Naive thymus-derived CD4-positive, alpha-beta T cell (primary cell): ENCODE data around the gene ANXA4. TPM values are rescaled to one million over a fixed set of nuclear protein-coding genes. Genes with fewer than 3 reads are reported as not detected.
A peak's percentile ranks its signal among the peaks of the same experiment; 100 is the strongest.

ENCODE experiments used
- ATAC-seq: fragments of 150-1000 bp; cut with Tn5 transposase; 2 replicates; pipeline ENCODE4 v1.10.0; 2021; ENCODE audit warnings: mild to moderate bottlenecking, moderate library complexity
- CTCF ChIA-PET: fragments of 350-600 bp; sonication (Branson Sonifier 250); formaldehyde crosslinking; loops from one replicate; lab custom pipeline; 2021; ENCODE audit warnings: antibody characterized with exemption; lab: Charles Lee
- POLR2A ChIA-PET: fragments of 350-600 bp; sonication (Branson Sonifier 250); formaldehyde crosslinking; loops from one replicate; lab custom pipeline; 2021; ENCODE audit warnings: antibody characterized with exemption, inconsistent platforms; lab: Charles Lee
- DNase-seq, 9 donors: peaks; one replicate each; pipeline versions ENCODE4 v3.0.0 to v3.0.0-alpha.2; 2020 to 2022; ENCODE audit warnings: mixed read lengths in 1 of 9
- H3K27ac ChIP-seq: one replicate; pipeline ENCODE4 v1.7.0; 2013; ENCODE audit warnings: mild to moderate bottlenecking, low read depth, low read length, moderate library complexity
- H3K27me3 ChIP-seq, 2 donors: one replicate each; pipeline ENCODE4 v1.7.0; 2013; ENCODE audit warnings: low read length in 2 of 2, mild to moderate bottlenecking in 2 of 2, moderate library complexity in 2 of 2; ENCODE audit not compliant: control insufficient read depth in 2 of 2, insufficient read depth in 2 of 2
- H3K36me3 ChIP-seq, 3 experiments: 1 replicate in 2 of 3; 2 replicates in 1 of 3; pipeline ENCODE4 v1.7.0; 2013; ENCODE audit warnings: low read length in 3 of 3, mild to moderate bottlenecking in 3 of 3, moderate library complexity in 1 of 3; ENCODE audit not compliant: insufficient read depth in 3 of 3, control insufficient read depth in 2 of 3
- H3K4me1 ChIP-seq, 2 donors: one replicate each; pipeline ENCODE4 v1.7.0; 2013; ENCODE audit warnings: low read length in 2 of 2, mild to moderate bottlenecking in 2 of 2, moderate library complexity in 1 of 2; ENCODE audit not compliant: control insufficient read depth in 2 of 2, insufficient read depth in 2 of 2
- H3K4me3 ChIP-seq: 2 replicates; pipeline ENCODE4 v1.7.0; 2013; ENCODE audit warnings: mild to moderate bottlenecking, low read length
- H3K9me3 ChIP-seq, 3 experiments: 1 replicate in 2 of 3; 2 replicates in 1 of 3; pipeline ENCODE4 v1.7.0; 2013; ENCODE audit warnings: low read length in 3 of 3; ENCODE audit not compliant: control insufficient read depth in 2 of 3
- H3K27ac Mint-ChIP-seq, 9 donors: one replicate each; pipeline ENCODE4 v1.8.0; 2020 to 2022; ENCODE audit warnings: mixed read lengths in 9 of 9, mild to moderate bottlenecking in 8 of 9, moderate library complexity in 5 of 9, inconsistent platforms in 2 of 9
- H3K27me3 Mint-ChIP-seq, 5 donors: one replicate each; pipeline ENCODE4 v1.8.0; 2021 to 2022; ENCODE audit warnings: mixed read lengths in 5 of 5, mild to moderate bottlenecking in 1 of 5
- H3K36me3 Mint-ChIP-seq, 5 donors: one replicate each; pipeline ENCODE4 v1.8.0; 2020 to 2022; ENCODE audit warnings: mixed read lengths in 5 of 5, mild to moderate bottlenecking in 3 of 5, inconsistent platforms in 1 of 5
- H3K4me1 Mint-ChIP-seq, 7 donors: one replicate each; pipeline ENCODE4 v1.8.0; 2020 to 2022; ENCODE audit warnings: mixed read lengths in 7 of 7, mild to moderate bottlenecking in 3 of 7, inconsistent platforms in 1 of 7
- H3K4me3 Mint-ChIP-seq, 10 donors: one replicate each; pipeline ENCODE4 v1.8.0; 2020 to 2022; ENCODE audit warnings: mild to moderate bottlenecking in 10 of 10, mixed read lengths in 10 of 10, moderate library complexity in 6 of 10, inconsistent platforms in 2 of 10
- H3K9me3 Mint-ChIP-seq, 11 donors: one replicate each; pipeline ENCODE4 v1.8.0; 2020 to 2022; ENCODE audit warnings: mixed read lengths in 11 of 11, mild to moderate bottlenecking in 4 of 11, inconsistent platforms in 1 of 11, moderate library complexity in 1 of 11
- intact Hi-C, 2 donors: fragments of 100-400 bp; cut with micrococcal nuclease; formaldehyde crosslinking; loops; one replicate each; pipeline ENCODE4 v1.15.1; 2023
- polyA plus RNA-seq, 2 donors: library from polyadenylated mRNA; unstranded; fragments of 300-500 nt; fragmentation: Illumina TruSeq; gene quantifications; one replicate each; pipeline ENCODE4 v1.2.3, GENCODE V29; 2021
- total RNA-seq, 6 experiments: library from RNA in 5 of 6; stranded (reverse) in 5 of 6; gene quantifications; 1 replicate in 5 of 6; 2 replicates in 1 of 6; pipeline ENCODE4 v1.2.3 and lab custom pipeline; 2021 to 2026

ANXA4 gene
- total and polyA plus RNA-seq, 7 experiments from 2014 or later, result 3.1 to 75.6 (median 11.5) TPM

- POLR2A ChIA-PET, result interaction anchor here (0.7 to 8.7 kb wide), 10 partner anchors 11 to 258 kb away, joined by 3 to 292 read pairs (median 7); partner anchors contain the start of genes AAK1 and NFU1
- Mint-ChIP-seq H3K27me3 (no peaks in the 10 kb centered on the region), H3K4me1 (peaks cover 49 to 98% (median 96%) of the 10 kb centered on the region in 7 donors), H3K27ac (peak overlapping the region; percentile 43 to 99 (median 94)), H3K9me3 (peaks cover 0 to 2% (median 0%) of the 10 kb centered on the region in 11 donors), H3K4me3 (peak overlapping the region; percentile 20 to 89 (median 60)), H3K36me3 (peaks cover 0 to 5% (median 0%) of the 10 kb centered on the region in 5 donors)
- DNase-seq (peak in 1 of 9 donors; percentile 29), ATAC-seq (no peak)
- Histone ChIP-seq H3K27me3 (no peaks in the 10 kb centered on the region), H3K36me3 (no peaks in the 10 kb centered on the region), H3K27ac (peak overlapping the region; percentile 64), H3K4me3 (peak overlapping the region; percentile 22), H3K9me3 (no peaks in the 10 kb centered on the region), H3K4me1 (peaks cover 46 to 87% of the 10 kb centered on the region in 2 donors)
- CTCF ChIA-PET, result interaction anchor here (0.6 to 5.6 kb wide), 4 partner anchors 19 to 130 kb away, joined by 3 to 37 read pairs (median 12); no protein-coding TSS in a partner anchor
- intact Hi-C loops, result loop anchor here (1.0 kb wide), 2 partner anchors 19 to 50 kb away; no protein-coding TSS in a partner anchor
Observed at GRCh38 chr2:69694894-69695849, 46.8 kb upstream of the ANXA4 start.

DNA sequence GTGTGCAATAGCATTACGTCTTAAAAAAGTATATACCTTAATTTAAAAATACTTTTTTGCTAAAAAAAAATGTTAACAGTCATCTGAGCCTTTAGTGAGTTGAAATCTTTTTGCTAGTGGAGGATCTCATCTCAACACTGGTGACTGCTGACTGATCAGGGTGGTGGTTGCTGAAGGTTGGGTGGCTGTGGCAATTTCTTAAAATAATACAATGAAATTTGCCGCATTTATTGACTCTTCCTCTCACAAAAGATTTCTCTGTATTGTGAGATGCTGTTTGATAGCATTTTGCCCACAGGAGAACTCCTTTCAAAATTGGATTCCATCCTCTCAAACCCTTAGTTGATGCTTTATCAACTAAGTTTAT lies 46.1 kb upstream of the ANXA4 start:
- Mint-ChIP-seq H3K27ac (peak overlapping the region; percentile 31 to 99 (median 94)), H3K4me1 (peaks cover 44 to 96% (median 92%) of the 10 kb centered on the region in 7 donors), H3K4me3 (peak overlapping the region; percentile 1 to 90 (median 78)), H3K36me3 (peaks cover 0 to 1% (median 0%) of the 10 kb centered on the region in 5 donors), H3K9me3 (no peaks in the 10 kb centered on the region), H3K27me3 (no peaks in the 10 kb centered on the region)
- no peak for DNase-seq
- no peaks in the 10 kb centered on the region for H3K27me3 ChIP-seq
- H3K4me1 ChIP-seq, result peaks cover 41 to 81% of the 10 kb centered on the region in 2 donors
- ChIA-PET CTCF (interaction anchor here (3.9 to 5.6 kb wide), 3 partner anchors 19 to 131 kb away, joined by 15 to 58 read pairs (median 37); partner anchors contain the start of gene AAK1), POLR2A (interaction anchor here (1.8 to 8.7 kb wide), 6 partner anchors 12 to 258 kb away, joined by 4 to 292 read pairs (median 30); partner anchors contain the start of genes AAK1 and NFU1)
- no peak for ATAC-seq
- intact Hi-C loops, result loop anchor here in 1 of 2 donors (2.0 kb wide), 2 partner anchors 13 to 75 kb away; no protein-coding TSS in a partner anchor
- H3K4me3 ChIP-seq, result peak overlapping the region; percentile 9
- no peaks in the 10 kb centered on the region for H3K9me3 ChIP-seq
- peak overlapping the region; percentile 64 for H3K27ac ChIP-seq
- H3K36me3 ChIP-seq, result no peaks in the 10 kb centered on the region

- no peak overlapping the region for H3K27ac ChIP-seq
- H3K4me3 ChIP-seq, result no peak overlapping the region
- Mint-ChIP-seq H3K27me3 (peaks cover 0 to 6% (median 0%) of the 10 kb centered on the region in 5 donors), H3K4me3 (no peak overlapping the region), H3K27ac (peak overlapping the region in 2 of 9 donors; percentile 36 to 40), H3K4me1 (peaks cover 30 to 70% (median 51%) of the 10 kb centered on the region in 7 donors), H3K36me3 (peaks cover 0 to 4% (median 0%) of the 10 kb centered on the region in 5 donors), H3K9me3 (no peaks in the 10 kb centered on the region)
- intact Hi-C loops, result no loop called here
- H3K27me3 ChIP-seq, result no peaks in the 10 kb centered on the region
- DNase-seq (no peak), ATAC-seq (no peak)
- no peaks in the 10 kb centered on the region for H3K9me3 ChIP-seq
- POLR2A ChIA-PET, result interaction anchor here (0.6 to 8.7 kb wide), 6 partner anchors 14 to 58 kb away, joined by 3 to 292 read pairs (median 4); partner anchors contain the start of gene AAK1
- no peaks in the 10 kb centered on the region for H3K36me3 ChIP-seq
- CTCF ChIA-PET, result interaction anchor here (4.8 to 5.6 kb wide), 2 partner anchors 14 to 55 kb away, joined by 37 to 58 read pairs; partner anchors contain the start of gene AAK1
- peaks cover 12 to 41% of the 10 kb centered on the region in 2 donors for H3K4me1 ChIP-seq
Observed at GRCh38 chr2:69700381-69700780, 41.6 kb upstream of the ANXA4 start.

- Histone ChIP-seq H3K27me3 (no peaks in the 10 kb centered on the region), H3K9me3 (no peaks in the 10 kb centered on the region), H3K27ac (no peak overlapping the region), H3K4me3 (no peak overlapping the region), H3K4me1 (peaks cover 5 to 32% of the 10 kb centered on the region in 2 donors), H3K36me3 (no peaks in the 10 kb centered on the region)
- intact Hi-C loops, result no loop called here
- H3K27ac Mint-ChIP-seq, result peak overlapping the region in 3 of 9 donors; percentile 8 to 22 (median 19)
- no peak overlapping the region for H3K4me3 Mint-ChIP-seq
- peaks cover 0 to 6% (median 0%) of the 10 kb centered on the region in 5 donors for H3K27me3 Mint-ChIP-seq
- peaks cover 28 to 61% (median 41%) of the 10 kb centered on the region in 7 donors for H3K4me1 Mint-ChIP-seq
- POLR2A ChIA-PET, result interaction anchor here (0.6 to 8.7 kb wide), 4 partner anchors 15 to 59 kb away, joined by 3 to 292 read pairs (median 4); partner anchors contain the start of gene AAK1
- no peak for ATAC-seq
- CTCF ChIA-PET, result interaction anchor here (5.6 kb wide), 1 partner anchor 13 kb away, joined by 37 read pairs; no protein-coding TSS in a partner anchor
- no peak for DNase-seq
- H3K9me3 Mint-ChIP-seq, result no peaks in the 10 kb centered on the region
- H3K36me3 Mint-ChIP-seq, result peaks cover 0 to 4% (median 0%) of the 10 kb centered on the region in 5 donors
Observed at GRCh38 chr2:69701100-69701945, 40.6 kb upstream of the ANXA4 start.

DNA sequence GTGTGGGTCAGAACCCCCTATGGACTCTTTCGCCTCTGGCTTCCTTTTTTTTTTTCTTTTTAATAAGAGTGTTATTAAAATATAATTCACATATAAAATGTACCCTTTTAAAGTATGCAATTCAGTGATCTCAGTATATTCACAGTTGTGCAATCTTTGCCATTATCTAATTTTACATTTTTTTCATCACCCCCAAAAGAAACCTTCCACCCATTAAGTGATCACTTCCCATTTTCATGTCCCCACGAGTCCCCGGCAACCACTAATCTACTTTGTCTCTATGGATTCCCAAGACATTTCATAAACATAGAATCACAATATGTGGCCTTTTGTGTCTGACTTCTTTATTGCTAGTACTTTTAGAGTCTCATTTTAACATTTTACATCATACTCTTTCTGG lies 38.7 kb upstream of the ANXA4 start:
- Mint-ChIP-seq H3K4me3 (no peak overlapping the region), H3K4me1 (peaks cover 16 to 56% (median 29%) of the 10 kb centered on the region in 7 donors), H3K27me3 (peaks cover 0 to 6% (median 0%) of the 10 kb centered on the region in 5 donors), H3K9me3 (no peaks in the 10 kb centered on the region), H3K36me3 (peaks cover 0 to 4% (median 0%) of the 10 kb centered on the region in 5 donors), H3K27ac (peak overlapping the region in 1 of 9 donors; percentile 34)
- H3K27ac ChIP-seq, result no peak overlapping the region
- H3K4me1 ChIP-seq, result peaks cover 0 to 16% of the 10 kb centered on the region in 2 donors
- POLR2A ChIA-PET, result interaction anchor here (0.6 to 5.8 kb wide), 2 partner anchors 52 to 58 kb away, joined by 3 to 34 read pairs; partner anchors contain the start of gene AAK1
- no peaks in the 10 kb centered on the region for H3K36me3 ChIP-seq
- H3K9me3 ChIP-seq, result no peaks in the 10 kb centered on the region
- H3K4me3 ChIP-seq, result no peak overlapping the region
- ATAC-seq, result no peak
- DNase-seq, result no peak
- intact Hi-C loops, result no loop called here
- CTCF ChIA-PET, result no interaction called here
- H3K27me3 ChIP-seq, result no peaks in the 10 kb centered on the region
